ENCODE measurements around the gene SH2B2.
"Not testable (repeated sequence)": the region's sequence is repeated elsewhere in the genome, so short reads cannot be mapped to it uniquely, and the experiment has no call there.

GRCh38 chr7:102370038-102370437 is 83.4 kb downstream of the SH2B2 start:
- TF ChIP-seq CTCF (conservative IDR thresholded peaks at IDR 0.05); EZH2 (IDR thresholded peaks at IDR 0.05; ENCODE audit: low read depth): not testable (repeated sequence)

Data from PC-9 (cell line).